ENCODE measurements around the gene FKBP10. TPM values are rescaled to one million over a fixed set of nuclear protein-coding genes. Genes with fewer than 3 reads are reported as not detected.

The FKBP10 gene
- total RNA-seq, 1 donor from 2014 or later, result 10.6 TPM

DNA sequence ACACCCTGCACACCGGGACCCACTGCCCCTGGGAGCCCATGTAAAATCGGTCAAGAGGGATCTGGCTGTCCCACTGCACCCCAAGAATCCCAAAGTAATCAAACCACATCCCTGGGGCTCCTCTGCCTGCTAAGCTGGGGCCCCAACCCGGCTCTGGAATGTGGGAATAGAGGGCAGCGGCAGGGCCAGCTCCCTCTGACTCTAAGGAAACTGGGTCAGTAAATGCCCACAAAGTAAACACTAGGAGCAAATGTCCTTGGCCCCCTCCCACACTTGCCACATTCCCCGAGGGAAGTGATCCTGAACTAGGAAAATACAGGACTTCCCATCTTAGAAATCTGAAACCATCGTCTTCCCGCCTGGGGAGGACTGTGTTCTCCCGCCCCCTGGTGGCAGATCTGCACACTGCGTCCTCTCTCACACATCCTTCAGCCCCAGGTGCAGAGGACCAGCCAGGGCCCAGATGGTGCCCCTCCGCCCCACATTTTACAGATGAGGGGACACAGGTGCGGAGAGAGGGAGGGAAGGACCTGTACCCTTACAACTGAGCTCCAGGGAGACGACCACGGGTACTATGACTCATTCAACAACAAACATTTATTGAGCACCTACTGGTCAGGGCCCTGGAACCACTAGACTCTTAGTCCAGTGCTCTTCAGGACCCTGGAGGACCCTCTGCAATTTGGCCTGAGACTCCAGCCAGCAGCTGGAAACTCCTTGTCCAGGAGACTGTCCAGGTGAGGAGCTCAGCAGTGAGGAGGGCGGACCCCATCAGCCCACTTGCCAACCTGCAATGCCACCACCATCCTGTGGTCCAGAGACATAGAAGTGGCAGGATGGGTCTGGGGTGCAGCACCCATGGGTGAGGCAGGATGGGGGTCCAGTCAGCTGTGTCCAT is 11.2 kb upstream of the FKBP10 start:
- DNase-seq (peak; percentile 91), ATAC-seq (ENCODE audit: poor library complexity) (peak; percentile 92)
- intact Hi-C loops (cut with DNase I), result loop anchor here (1.0 kb wide), 1 partner anchor 64 kb away; no protein-coding TSS in a partner anchor

DNA sequence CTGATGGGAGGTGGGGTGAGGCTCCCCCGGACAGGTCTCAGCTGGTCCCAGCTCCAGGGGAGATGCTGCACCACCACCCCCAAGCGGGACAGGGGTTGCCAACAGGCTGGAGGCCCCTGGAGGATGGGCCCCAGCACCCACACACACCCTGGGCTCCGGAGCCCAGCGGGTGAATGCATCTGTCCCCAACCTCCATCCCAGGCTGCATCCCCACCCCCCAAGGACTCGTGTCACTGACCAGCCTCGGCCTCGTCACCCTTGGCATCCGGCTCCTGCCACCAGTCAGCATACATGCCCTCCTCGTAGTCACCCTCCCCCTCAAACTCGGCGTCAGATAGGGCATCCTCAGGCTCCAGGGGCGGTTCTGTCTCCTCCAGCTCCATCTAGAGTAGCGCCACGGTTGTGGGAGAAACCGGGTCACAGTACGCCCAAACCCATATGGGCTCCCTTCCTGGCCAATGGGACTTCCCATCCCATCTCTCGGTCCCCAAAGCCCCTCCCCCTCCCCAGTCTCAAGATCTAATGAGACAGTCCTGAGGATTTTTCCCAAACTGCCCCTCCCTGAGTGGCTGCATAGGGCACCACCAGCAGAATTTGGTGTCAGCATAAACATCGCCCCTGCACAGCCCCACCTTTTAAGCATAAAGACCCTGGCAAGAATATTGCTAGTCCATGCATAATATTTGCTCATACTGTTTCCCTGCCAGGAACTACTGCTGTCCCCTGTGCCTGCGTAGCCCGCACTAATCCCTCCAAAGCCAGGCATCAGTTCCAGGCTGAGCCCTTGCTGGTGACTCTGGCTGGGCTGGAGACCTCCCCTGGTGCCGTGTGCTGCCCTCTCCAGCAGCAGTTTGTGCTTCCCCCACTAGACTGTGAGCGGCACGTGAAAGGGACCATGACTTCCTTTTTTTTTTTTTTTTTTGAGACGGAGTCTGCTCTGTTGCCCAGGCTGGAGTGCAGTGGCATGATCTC is 9.5 kb upstream of the FKBP10 start:
- intact Hi-C loops (cut with DNase I), result no loop called here
- ATAC-seq (ENCODE audit: poor library complexity) (no peak), DNase-seq (no peak)

DNA sequence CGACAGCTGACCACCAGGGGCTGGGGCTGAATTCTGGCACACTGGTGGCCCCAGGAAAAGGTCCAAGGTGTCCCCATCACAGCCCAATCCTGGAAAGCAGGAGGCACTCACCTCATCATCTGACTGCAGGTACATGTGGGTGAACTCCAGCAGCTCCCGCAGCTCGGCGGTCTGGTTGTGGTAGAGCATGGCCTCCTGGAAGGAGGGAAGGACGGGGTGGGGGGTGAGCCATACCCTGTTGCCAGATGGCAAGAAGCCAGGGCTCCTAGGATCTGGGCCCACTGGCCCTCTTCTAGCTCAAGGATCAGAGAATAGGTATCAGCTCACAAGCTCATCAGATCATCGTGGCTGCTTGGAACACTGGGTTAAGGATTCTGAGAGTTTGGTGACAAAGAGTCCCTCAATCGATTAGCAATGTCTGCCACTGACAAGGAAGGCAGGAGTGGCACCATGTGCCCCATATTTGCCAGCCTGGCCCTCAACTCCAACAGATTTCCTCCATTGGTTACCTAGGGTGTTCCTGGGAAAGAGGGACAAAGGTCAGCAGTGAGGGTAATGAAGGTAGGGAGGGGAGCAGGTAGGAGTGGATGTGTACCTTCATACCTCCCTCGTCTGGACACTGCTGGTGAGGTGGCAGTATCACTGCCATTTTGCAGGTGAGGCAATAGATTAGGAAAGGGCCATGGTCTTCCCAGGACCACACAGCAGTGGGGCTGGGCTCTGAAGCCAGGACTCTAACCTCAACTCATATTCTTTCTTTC is 5.9 kb upstream of the FKBP10 start:
- ATAC-seq (ENCODE audit: poor library complexity) (no peak), DNase-seq (no peak)
- intact Hi-C loops (cut with DNase I), result no loop called here

DNA sequence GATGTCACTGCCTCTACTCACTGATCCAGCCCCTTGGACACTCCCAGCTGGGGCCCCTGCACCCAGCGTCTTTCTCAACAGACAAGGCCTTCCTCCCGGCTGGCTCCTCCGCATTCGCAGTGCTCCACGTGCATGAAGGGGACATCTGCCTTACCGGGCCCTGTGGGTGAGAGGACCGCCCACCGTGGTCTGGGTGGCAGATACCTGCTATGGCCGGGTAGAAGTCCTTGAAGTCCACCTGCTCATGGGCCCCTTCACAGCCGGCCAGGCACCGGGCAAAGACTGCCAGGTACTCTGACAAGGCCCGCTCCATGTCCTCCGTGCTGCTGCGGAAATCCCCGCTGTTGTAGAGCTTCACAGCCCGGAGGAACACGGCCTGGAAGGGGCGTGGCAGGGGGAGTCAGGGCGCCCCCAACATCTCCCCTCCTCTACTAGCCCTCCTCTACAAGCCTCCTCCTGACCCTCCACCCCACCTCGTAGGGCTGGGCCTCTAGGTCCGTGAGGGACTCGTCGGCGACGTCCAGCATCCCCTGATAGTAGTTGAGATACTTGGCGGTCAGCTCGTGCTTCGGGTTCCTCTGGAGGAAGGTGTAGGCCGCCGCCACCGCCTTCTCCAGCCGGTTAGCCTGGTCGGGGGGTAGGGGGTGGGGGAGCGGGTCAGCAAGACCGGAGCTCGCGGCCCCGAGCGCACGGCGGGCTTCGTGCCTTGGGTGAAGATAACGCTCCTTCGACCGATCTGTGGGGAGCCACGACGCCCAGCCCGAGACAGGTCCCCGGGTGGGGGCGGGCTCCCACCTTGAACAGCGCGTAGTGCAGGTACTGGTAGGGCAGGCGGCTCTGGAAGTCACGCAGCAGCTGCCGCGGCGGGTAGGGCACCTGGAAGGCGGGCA is 1.9 kb upstream of the FKBP10 start:
- intact Hi-C loops (cut with DNase I), result no loop called here
- peak; percentile 1 for ATAC-seq (ENCODE audit: poor library complexity)

DNA sequence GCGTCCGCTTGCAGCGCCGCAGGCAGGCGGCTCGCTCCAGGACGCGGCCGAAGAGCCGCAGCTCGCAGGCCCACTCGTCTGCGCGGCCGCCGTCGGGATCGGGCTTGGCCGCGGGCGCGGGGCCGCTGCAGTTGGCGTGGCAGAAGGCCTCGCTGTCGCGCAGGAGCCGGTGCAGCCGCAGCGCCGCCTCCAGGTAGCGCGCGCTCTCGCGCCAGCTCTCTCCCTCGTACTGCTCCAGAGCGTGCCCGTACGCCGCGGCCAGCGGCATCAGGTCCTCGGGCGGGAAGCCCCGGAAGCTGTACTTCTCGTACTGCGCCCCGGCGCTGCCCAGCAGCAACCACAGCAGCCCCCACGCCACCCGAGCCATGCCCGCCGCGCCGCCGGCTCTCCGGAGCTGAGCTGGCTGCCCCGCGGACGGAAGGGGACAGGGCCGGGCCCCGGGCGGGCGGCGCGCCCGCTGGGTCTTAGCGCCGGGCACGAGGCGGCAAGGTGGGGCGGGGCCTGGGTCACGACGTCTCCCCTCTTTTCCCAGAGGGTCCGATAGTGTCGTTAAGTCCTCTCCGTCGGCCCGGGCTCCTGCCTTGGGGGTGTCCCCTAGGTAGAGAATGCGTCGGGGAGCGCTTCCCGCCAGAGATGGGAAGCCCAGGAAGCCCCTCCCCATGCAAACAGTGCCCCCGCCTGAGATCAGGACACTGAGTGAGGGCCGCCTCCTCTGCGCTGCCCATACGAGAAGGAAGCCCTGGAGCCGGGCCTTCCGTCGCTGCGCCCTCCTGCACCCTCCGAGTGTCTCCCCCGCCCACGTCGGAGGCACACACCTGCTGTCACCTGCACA is 1.0 kb upstream of the FKBP10 start, which contains the start of gene P3H4:
Gene P3H4 (minus strand): TSS at position 401 of the 832 bp plus-strand sequence. CDS start 34 bp downstream, at position 367.
- DNase-seq, result peak; percentile 89
- intact Hi-C loops (cut with DNase I), result no loop called here
- peak; percentile 91 for ATAC-seq (ENCODE audit: poor library complexity)

More for the DNA sequence above, 1.9 kb upstream of the FKBP10 start:
- DNase-seq, result no peak

DNA sequence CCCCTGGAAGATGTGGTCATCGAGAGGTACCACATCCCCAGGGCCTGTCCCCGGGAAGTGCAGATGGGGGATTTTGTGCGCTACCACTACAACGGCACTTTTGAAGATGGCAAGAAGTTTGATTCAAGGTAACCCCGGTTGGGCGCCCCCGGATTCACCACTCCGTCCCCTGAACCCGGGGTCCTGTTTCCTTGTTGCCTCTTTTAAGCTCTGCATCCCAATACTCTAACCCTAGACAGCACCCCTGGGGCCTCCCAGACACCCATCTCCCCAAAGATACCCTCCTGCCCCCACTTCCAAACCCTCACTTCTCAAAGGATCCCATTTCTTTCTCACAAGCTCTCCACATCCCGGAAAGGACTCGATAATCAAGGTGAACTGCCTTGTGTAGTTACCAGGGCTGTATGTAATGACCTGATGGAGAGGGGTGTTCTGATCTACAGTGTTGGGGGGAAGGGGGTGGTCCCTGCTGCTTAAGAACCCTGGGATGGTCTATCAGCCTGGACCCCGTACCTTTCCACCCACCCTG is 412 bp downstream of the FKBP10 start:
- ATAC-seq (ENCODE audit: poor library complexity) (no peak), DNase-seq (no peak)
- intact Hi-C loops (cut with DNase I), result no loop called here

DNA sequence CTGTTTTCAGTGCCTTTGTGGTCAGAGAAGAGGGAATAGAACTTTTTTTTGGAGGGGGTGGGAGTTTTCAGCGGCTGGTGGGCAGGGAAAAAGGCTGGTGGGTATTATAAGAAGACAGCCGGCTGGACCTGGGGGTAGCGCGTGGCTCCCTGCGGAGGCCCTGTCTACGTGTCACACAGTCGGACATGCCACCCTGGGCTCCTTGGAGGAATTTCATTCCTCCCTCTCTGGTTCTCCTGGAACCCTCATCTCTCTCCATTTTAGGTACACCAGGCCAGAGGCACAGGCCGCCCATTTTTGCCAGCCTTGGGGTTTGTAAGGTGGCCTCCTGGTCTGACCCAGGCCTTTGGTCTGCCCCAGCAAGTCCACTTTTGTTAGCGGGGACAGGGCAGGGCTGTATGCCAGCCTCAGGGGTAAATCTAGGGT is 908 bp downstream of the FKBP10 start:
- DNase-seq, result no peak
- ATAC-seq (ENCODE audit: poor library complexity), result no peak
- intact Hi-C loops (cut with DNase I), result no loop called here

DNA sequence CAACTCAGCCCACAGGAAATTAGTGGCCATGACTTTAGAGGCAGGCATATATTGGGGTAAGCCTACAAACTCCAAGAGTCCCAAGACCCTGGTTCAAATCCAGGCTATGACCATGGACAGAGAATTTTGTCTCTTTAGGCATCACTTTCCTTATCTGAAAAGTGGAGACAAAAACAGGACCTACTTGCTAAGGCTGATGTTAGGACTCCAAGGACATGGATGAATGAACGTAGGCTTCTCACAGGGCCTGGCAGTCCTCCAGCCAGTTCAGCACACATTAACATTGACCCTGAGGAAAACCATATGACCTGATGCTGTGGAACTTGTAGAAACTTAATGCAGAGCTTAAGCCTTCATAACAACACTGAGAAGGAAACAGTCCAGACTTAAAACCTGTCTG is 1.4 kb downstream of the FKBP10 start:
- no peak for ATAC-seq (ENCODE audit: poor library complexity)
- intact Hi-C loops (cut with DNase I), result no loop called here
- DNase-seq, result no peak

DNA sequence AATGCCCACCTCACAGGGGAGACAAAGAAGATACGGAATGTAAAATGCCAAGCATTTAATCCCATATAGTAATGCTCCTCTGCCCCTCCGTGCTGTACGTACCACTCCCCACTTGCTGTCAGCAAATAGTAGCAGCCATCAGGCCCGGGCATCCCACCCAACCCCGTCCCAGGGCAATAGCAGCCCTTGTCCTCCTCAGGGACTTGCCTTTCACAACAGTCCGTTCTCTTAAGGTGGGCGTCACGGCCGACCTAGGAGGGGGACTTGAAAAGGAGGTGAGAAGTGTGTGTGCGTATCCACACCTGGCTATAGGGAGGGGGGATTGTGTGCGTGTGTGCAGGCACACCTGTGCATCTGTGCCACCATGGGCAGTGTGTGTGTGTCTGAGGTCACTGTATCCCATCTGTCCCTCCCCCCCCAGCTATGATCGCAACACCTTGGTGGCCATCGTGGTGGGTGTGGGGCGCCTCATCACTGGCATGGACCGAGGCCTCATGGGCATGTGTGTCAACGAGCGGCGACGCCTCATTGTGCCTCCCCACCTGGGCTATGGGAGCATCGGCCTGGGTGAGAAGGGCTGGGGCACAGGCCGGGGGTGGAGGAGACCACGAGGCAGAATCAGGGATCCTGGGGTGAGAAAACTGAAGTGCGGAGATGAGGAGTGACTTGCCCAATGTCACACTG is 4.0 kb downstream of the FKBP10 start:
- ATAC-seq (ENCODE audit: poor library complexity) (no peak), DNase-seq (no peak)
- intact Hi-C loops (cut with DNase I), result no loop called here

DNA sequence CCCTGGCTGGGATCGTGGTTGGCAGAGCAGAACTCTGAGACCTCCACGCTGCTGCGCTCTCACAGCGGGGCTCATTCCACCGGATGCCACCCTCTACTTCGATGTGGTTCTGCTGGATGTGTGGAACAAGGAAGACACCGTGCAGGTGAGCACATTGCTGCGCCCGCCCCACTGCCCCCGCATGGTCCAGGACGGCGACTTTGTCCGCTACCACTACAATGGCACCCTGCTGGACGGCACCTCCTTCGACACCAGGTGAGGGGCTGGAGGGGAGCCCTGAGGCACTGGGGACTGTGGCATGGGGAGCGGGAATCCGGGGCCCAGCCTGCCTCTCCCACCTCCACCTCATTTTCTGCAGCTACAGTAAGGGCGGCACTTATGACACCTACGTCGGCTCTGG is 5.2 kb downstream of the FKBP10 start:
- intact Hi-C loops (cut with DNase I), result no loop called here
- peak; percentile 36 for DNase-seq
- no peak for ATAC-seq (ENCODE audit: poor library complexity)

DNA sequence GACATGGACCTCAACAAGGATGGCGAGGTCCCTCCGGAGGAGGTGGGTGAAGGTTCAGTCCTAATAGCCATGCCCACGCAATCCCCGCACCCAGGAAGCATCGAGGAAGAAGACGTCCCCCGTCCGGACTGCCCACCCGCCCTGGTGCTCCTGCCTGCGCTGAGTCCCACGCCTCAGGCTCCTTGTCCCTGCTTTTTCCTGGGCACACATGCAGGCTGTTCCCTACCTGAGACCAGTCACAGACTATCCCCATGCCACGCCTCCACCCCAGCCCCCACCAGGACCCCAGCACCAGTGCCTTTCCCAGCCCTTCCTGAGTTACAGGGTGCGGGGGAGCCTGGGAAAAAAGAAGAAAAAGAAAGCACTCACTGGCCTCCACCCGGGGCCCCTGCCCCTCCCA is 9.0 kb downstream of the FKBP10 start:
- intact Hi-C loops (cut with DNase I), result no loop called here
- no peak for DNase-seq
- ATAC-seq (ENCODE audit: poor library complexity), result no peak

DNA sequence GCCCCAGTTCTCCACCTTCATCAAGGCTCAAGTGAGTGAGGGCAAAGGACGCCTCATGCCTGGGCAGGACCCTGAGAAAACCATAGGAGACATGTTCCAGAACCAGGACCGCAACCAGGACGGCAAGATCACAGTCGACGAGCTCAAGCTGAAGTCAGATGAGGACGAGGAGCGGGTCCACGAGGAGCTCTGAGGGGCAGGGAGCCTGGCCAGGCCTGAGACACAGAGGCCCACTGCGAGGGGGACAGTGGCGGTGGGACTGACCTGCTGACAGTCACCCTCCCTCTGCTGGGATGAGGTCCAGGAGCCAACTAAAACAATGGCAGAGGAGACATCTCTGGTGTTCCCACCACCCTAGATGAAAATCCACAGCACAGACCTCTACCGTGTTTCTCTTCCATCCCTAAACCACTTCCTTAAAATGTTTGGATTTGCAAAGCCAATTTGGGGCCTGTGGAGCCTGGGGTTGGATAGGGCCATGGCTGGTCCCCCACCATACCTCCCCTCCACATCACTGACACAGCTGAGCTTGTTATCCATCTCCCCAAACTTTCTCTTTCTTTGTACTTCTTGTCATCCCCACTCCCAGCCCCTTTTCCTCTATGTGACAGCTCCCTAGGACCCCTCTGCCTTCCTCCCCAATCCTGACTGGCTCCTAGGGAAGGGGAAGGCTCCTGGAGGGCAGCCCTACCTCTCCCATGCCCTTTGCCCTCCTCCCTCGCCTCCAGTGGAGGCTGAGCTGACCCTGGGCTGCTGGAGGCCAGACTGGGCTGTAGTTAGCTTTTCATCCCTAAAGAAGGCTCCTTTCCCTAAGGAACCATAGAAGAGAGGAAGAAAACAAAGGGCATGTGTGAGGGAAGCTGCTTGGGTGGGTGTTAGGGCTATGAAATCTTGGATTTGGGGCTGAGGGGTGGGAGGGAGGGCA is 9.7 kb downstream of the FKBP10 start:
- DNase-seq (no peak), ATAC-seq (ENCODE audit: poor library complexity) (no peak)
- intact Hi-C loops (cut with DNase I), result no loop called here

DNA sequence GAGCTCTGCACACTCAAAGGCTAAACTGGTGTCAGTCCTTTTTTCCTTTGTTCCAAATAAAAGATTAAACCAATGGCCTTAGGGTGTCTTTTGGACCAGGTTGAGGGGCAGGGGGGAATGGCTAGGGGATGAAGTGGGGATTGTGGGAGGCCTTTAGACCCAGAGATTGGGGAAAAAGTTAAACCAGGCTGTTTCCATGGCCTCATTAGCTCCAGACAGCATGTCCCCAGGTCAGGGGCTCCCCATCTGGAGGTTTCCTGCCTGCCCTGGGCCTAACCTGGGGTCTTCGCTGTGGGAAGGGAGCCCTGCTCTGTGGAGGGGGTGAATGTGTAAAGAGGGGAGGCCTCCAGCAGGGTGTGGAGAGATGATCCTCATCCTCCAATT is 10.3 kb downstream of the FKBP10 start:
- ATAC-seq (ENCODE audit: poor library complexity) (no peak), DNase-seq (no peak)
- intact Hi-C loops (cut with DNase I), result no loop called here

DNA sequence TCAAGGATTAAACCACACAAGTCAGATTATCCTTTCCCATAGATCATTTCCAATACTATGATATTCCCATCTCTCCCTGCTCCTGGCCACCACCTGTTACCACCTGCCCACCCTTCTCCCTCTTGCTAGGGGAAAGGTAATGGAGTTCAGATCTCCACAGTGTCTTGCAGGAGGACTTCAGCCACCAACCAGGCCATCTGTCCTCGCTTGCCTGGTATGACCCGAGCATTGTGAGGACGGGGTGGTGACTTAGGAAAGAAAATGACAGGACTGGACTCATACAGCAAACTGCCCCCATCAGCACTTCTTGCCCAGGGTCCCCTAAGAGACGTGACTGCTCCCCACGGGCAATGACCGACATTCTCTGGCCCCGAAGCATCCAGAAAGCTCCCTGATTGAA is 10.8 kb downstream of the FKBP10 start:
- intact Hi-C loops (cut with DNase I), result no loop called here
- DNase-seq (peak; percentile 7), ATAC-seq (ENCODE audit: poor library complexity) (no peak)

DNA sequence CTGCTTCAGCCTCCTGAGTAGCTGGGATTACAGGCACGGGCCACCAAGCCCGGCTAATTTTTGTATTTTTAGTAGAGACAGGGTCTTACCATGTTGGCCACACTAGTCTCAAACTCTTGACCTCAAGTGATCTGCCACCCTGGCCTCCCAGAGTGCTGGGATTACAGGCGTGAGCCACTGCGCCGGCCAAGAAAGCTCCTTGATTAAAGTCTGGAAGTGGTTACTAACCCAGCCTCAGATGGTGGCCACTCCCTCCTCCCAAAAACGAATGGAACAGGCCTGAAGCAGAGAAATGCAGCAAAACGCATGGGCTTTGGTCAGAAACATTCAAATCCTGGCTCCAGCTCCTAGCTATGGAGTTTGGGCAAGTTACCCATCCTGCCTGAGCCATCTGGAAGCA is 11.3 kb downstream of the FKBP10 start:
- intact Hi-C loops (cut with DNase I), result no loop called here
- ATAC-seq (ENCODE audit: poor library complexity), result no peak
- peak; percentile 36 for DNase-seq

All from Right ventricle myocardium superior (tissue), 1 donor.